ENCODE measurements around the gene P2RY12.
"Not testable (repeated sequence)": the region's sequence is repeated elsewhere in the genome, so short reads cannot be mapped to it uniquely, and the experiment has no call there.

The P2RY12 gene

GRCh38 chr3:151394611-151395010, 10.1 kb upstream of the P2RY12 start:
- H3K9me3 ChIP-seq (ENCODE audit: control insufficient read depth, low read length): no peaks in the 10 kb centered on the region
- no peaks in the 10 kb centered on the region for H3K36me3 ChIP-seq (ENCODE audit: control insufficient read depth, insufficient read depth, low read length)
- no peak overlapping the region for H3K27ac ChIP-seq (ENCODE audit: insufficient read depth, low read length, poor library complexity, severe bottlenecking)
- no peaks in the 10 kb centered on the region for H3K27me3 ChIP-seq (replicated peaks; ENCODE audit: control insufficient read depth, insufficient read depth, low read length, poor library complexity, severe bottlenecking)
- DNase-seq: no peak
- no peaks in the 10 kb centered on the region for H3K4me1 ChIP-seq (ENCODE audit: control insufficient read depth, insufficient read depth, low read length, poor library complexity, severe bottlenecking)
- no peak overlapping the region for H3K4me3 ChIP-seq (ENCODE audit: insufficient read depth, low read depth, low read length, poor library complexity, severe bottlenecking)

- no peak overlapping the region for H3K4me3 ChIP-seq (ENCODE audit: insufficient read depth, low read depth, low read length, poor library complexity, severe bottlenecking)
- DNase-seq: no peak
- H3K27ac ChIP-seq (ENCODE audit: insufficient read depth, low read length, poor library complexity, severe bottlenecking): no peak overlapping the region
- H3K36me3 ChIP-seq (ENCODE audit: control insufficient read depth, insufficient read depth, low read length): no peaks in the 10 kb centered on the region
- no peaks in the 10 kb centered on the region for H3K4me1 ChIP-seq (ENCODE audit: control insufficient read depth, insufficient read depth, low read length, poor library complexity, severe bottlenecking)
- no peaks in the 10 kb centered on the region for H3K27me3 ChIP-seq (replicated peaks; ENCODE audit: control insufficient read depth, insufficient read depth, low read length, poor library complexity, severe bottlenecking)
- H3K9me3 ChIP-seq (ENCODE audit: control insufficient read depth, low read length): no peaks in the 10 kb centered on the region
These were observed 9.4 kb upstream of the P2RY12 start for GRCh38 chr3:151393941-151394340.

- no peak for DNase-seq
These were observed 8.7 kb upstream of the P2RY12 start for GRCh38 chr3:151393146-151393830.

GRCh38 chr3:151392191-151392590, 7.6 kb upstream of the P2RY12 start:
- not testable (repeated sequence) for H3K4me1 ChIP-seq (ENCODE audit: control insufficient read depth, insufficient read depth, low read length, poor library complexity, severe bottlenecking); DNase-seq

More at GRCh38 chr3:151393146-151393830, 8.7 kb upstream of the P2RY12 start:
- Histone ChIP-seq H3K27ac (ENCODE audit: insufficient read depth, low read length, poor library complexity, severe bottlenecking) (no peak overlapping the region), H3K4me1 (ENCODE audit: control insufficient read depth, insufficient read depth, low read length, poor library complexity, severe bottlenecking) (no peaks in the 10 kb centered on the region), H3K9me3 (ENCODE audit: control insufficient read depth, low read length) (no peaks in the 10 kb centered on the region), H3K27me3 (replicated peaks; ENCODE audit: control insufficient read depth, insufficient read depth, low read length, poor library complexity, severe bottlenecking) (no peaks in the 10 kb centered on the region), H3K4me3 (ENCODE audit: insufficient read depth, low read depth, low read length, poor library complexity, severe bottlenecking) (no peak overlapping the region), H3K36me3 (ENCODE audit: control insufficient read depth, insufficient read depth, low read length) (no peaks in the 10 kb centered on the region)

GRCh38 chr3:151391720-151392119, 7.2 kb upstream of the P2RY12 start:
- Histone ChIP-seq H3K9me3 (ENCODE audit: control insufficient read depth, low read length) (no peaks in the 10 kb centered on the region), H3K36me3 (ENCODE audit: control insufficient read depth, insufficient read depth, low read length) (no peaks in the 10 kb centered on the region), H3K4me1 (ENCODE audit: control insufficient read depth, insufficient read depth, low read length, poor library complexity, severe bottlenecking) (no peaks in the 10 kb centered on the region), H3K27ac (ENCODE audit: insufficient read depth, low read length, poor library complexity, severe bottlenecking) (no peak overlapping the region), H3K4me3 (ENCODE audit: insufficient read depth, low read depth, low read length, poor library complexity, severe bottlenecking) (no peak overlapping the region), H3K27me3 (replicated peaks; ENCODE audit: control insufficient read depth, insufficient read depth, low read length, poor library complexity, severe bottlenecking) (no peaks in the 10 kb centered on the region)
- no peak for DNase-seq

More at GRCh38 chr3:151392191-151392590, 7.6 kb upstream of the P2RY12 start:
- not testable (repeated sequence) for H3K9me3 ChIP-seq (ENCODE audit: control insufficient read depth, low read length); H3K36me3 ChIP-seq (ENCODE audit: control insufficient read depth, insufficient read depth, low read length); H3K27me3 ChIP-seq (replicated peaks; ENCODE audit: control insufficient read depth, insufficient read depth, low read length, poor library complexity, severe bottlenecking); H3K4me3 ChIP-seq (ENCODE audit: insufficient read depth, low read depth, low read length, poor library complexity, severe bottlenecking); H3K27ac ChIP-seq (ENCODE audit: insufficient read depth, low read length, poor library complexity, severe bottlenecking)

GRCh38 chr3:151387842-151388241, 3.3 kb upstream of the P2RY12 start:
- H3K4me1 ChIP-seq (ENCODE audit: control insufficient read depth, insufficient read depth, low read length, poor library complexity, severe bottlenecking): no peaks in the 10 kb centered on the region
- H3K4me3 ChIP-seq (ENCODE audit: insufficient read depth, low read depth, low read length, poor library complexity, severe bottlenecking): no peak overlapping the region
- H3K9me3 ChIP-seq (ENCODE audit: control insufficient read depth, low read length): no peaks in the 10 kb centered on the region
- DNase-seq: no peak
- no peaks in the 10 kb centered on the region for H3K27me3 ChIP-seq (replicated peaks; ENCODE audit: control insufficient read depth, insufficient read depth, low read length, poor library complexity, severe bottlenecking)
- no peaks in the 10 kb centered on the region for H3K36me3 ChIP-seq (ENCODE audit: control insufficient read depth, insufficient read depth, low read length)
- no peak overlapping the region for H3K27ac ChIP-seq (ENCODE audit: insufficient read depth, low read length, poor library complexity, severe bottlenecking)

GRCh38 chr3:151387432-151387831, 2.9 kb upstream of the P2RY12 start:
- no peak overlapping the region for H3K27ac ChIP-seq (ENCODE audit: insufficient read depth, low read length, poor library complexity, severe bottlenecking)
- no peaks in the 10 kb centered on the region for H3K27me3 ChIP-seq (replicated peaks; ENCODE audit: control insufficient read depth, insufficient read depth, low read length, poor library complexity, severe bottlenecking)
- no peaks in the 10 kb centered on the region for H3K9me3 ChIP-seq (ENCODE audit: control insufficient read depth, low read length)
- no peaks in the 10 kb centered on the region for H3K4me1 ChIP-seq (ENCODE audit: control insufficient read depth, insufficient read depth, low read length, poor library complexity, severe bottlenecking)
- no peak overlapping the region for H3K4me3 ChIP-seq (ENCODE audit: insufficient read depth, low read depth, low read length, poor library complexity, severe bottlenecking)
- no peaks in the 10 kb centered on the region for H3K36me3 ChIP-seq (ENCODE audit: control insufficient read depth, insufficient read depth, low read length)
- DNase-seq: no peak

GRCh38 chr3:151386056-151386455, 1.5 kb upstream of the P2RY12 start:
- H3K4me3 ChIP-seq (ENCODE audit: insufficient read depth, low read depth, low read length, poor library complexity, severe bottlenecking): no peak overlapping the region
- no peaks in the 10 kb centered on the region for H3K9me3 ChIP-seq (ENCODE audit: control insufficient read depth, low read length)
- no peak for DNase-seq
- H3K36me3 ChIP-seq (ENCODE audit: control insufficient read depth, insufficient read depth, low read length): no peaks in the 10 kb centered on the region
- no peaks in the 10 kb centered on the region for H3K27me3 ChIP-seq (replicated peaks; ENCODE audit: control insufficient read depth, insufficient read depth, low read length, poor library complexity, severe bottlenecking)
- no peaks in the 10 kb centered on the region for H3K4me1 ChIP-seq (ENCODE audit: control insufficient read depth, insufficient read depth, low read length, poor library complexity, severe bottlenecking)
- H3K27ac ChIP-seq (ENCODE audit: insufficient read depth, low read length, poor library complexity, severe bottlenecking): no peak overlapping the region

- DNase-seq: no peak
- Histone ChIP-seq H3K9me3 (ENCODE audit: control insufficient read depth, low read length) (no peaks in the 10 kb centered on the region), H3K4me1 (ENCODE audit: control insufficient read depth, insufficient read depth, low read length, poor library complexity, severe bottlenecking) (no peaks in the 10 kb centered on the region), H3K36me3 (ENCODE audit: control insufficient read depth, insufficient read depth, low read length) (no peaks in the 10 kb centered on the region), H3K4me3 (ENCODE audit: insufficient read depth, low read depth, low read length, poor library complexity, severe bottlenecking) (no peak overlapping the region), H3K27me3 (replicated peaks; ENCODE audit: control insufficient read depth, insufficient read depth, low read length, poor library complexity, severe bottlenecking) (no peaks in the 10 kb centered on the region), H3K27ac (ENCODE audit: insufficient read depth, low read length, poor library complexity, severe bottlenecking) (no peak overlapping the region)
These were observed 597 bp downstream of the P2RY12 start for GRCh38 chr3:151383956-151384355.

- Histone ChIP-seq H3K9me3 (ENCODE audit: control insufficient read depth, low read length) (no peaks in the 10 kb centered on the region), H3K4me1 (ENCODE audit: control insufficient read depth, insufficient read depth, low read length, poor library complexity, severe bottlenecking) (no peaks in the 10 kb centered on the region), H3K27ac (ENCODE audit: insufficient read depth, low read length, poor library complexity, severe bottlenecking) (no peak overlapping the region), H3K27me3 (replicated peaks; ENCODE audit: control insufficient read depth, insufficient read depth, low read length, poor library complexity, severe bottlenecking) (no peaks in the 10 kb centered on the region), H3K4me3 (ENCODE audit: insufficient read depth, low read depth, low read length, poor library complexity, severe bottlenecking) (no peak overlapping the region), H3K36me3 (ENCODE audit: control insufficient read depth, insufficient read depth, low read length) (no peaks in the 10 kb centered on the region)
- no peak for DNase-seq
These were observed 1.4 kb downstream of the P2RY12 start for GRCh38 chr3:151383111-151383510.
